ENCODE results near the gene DBNDD1.
"Not testable (repeated sequence)": the region's sequence is repeated elsewhere in the genome, so short reads cannot be mapped to it uniquely, and the experiment has no call there.

Gene DBNDD1

DNA sequence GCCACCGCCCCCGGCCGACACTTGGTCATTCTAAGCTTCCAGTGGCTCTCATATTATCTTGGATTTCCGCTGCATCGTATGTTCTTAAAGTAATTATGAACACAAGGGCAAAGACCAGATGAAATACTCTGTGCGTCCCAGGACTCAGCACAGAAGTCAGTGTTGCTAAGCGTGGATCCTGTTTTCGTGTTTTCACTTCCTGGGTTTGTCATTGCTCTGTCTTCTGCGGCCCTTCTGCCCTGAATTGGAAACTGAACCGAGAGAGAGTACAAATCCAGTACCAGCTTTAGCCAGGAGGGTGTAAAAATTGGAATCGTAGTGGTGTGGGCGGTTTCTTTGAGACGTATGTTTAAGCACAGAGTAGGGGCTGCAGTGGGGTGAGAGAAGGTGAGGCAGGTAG, 32.7 kb downstream of the DBNDD1 start:
- no peak for DNase-seq

DNA sequence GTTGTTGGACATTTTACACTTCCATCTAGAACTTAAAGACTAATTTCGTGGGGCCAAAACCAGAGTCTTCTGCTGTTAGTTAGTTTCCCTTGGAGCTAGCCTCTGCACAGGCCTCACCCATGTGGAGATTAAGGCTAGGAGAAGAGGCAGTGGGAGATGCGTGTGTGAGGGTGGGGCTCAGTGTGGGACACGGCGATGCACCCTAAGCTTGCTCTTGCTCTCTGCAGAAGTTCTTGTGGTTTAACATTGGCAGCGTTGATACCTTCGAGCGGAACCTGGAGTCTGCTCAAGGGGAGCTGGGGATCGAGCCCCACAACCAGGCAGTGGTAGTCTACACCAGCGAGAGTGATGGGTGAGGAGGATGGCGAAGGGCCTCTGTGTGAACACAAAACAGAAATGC, 34.0 kb downstream of the DBNDD1 start:
- no peak for DNase-seq

DNA sequence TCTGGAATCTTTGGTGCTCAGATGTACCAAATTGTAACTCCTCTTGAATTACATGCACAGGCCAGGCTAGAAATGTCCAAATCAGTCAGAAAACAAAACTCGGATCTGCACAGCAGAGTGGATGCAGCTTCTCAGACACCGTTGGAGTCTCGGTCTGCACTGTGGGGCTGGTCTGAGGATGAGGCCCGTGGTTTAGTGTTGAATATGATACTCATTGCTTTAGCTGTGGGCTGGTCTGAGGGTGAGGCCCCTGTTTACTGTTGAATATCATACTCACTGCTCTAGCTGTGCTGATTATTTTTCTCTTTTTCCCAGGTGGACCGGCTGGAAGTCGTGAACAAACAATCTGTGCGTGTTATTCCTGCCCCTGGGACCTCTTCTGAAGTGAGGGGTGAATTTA, 35.0 kb downstream of the DBNDD1 start:
- DNase-seq, result no peak

- DNase-seq, result no peak
Measured at GRCh38 chr16:89983536-89983935, 35.7 kb downstream of the DBNDD1 start.

GRCh38 chr16:89982318-89982717, 36.9 kb downstream of the DBNDD1 start:
- DNase-seq, result no peak

DNA sequence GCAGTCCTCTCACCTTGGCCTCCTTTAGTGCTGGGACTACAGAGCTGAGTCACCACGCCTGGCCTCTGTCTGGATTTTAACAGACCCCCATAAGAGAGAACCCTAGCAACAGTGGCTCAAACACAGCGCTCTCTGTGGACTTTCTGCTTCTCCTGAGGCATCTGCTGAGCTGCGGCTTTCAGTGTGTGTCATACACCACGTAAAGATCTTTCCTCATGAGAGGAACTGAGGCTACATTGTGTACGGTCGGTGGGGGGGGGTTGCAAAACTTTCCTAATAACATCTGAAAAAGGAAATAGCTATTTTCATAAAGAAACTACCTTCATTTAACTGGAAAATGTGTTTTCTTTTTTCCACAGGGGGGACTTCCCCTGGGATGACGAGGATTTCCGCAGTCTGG, 37.8 kb downstream of the DBNDD1 start:
- no peak for DNase-seq

DNA sequence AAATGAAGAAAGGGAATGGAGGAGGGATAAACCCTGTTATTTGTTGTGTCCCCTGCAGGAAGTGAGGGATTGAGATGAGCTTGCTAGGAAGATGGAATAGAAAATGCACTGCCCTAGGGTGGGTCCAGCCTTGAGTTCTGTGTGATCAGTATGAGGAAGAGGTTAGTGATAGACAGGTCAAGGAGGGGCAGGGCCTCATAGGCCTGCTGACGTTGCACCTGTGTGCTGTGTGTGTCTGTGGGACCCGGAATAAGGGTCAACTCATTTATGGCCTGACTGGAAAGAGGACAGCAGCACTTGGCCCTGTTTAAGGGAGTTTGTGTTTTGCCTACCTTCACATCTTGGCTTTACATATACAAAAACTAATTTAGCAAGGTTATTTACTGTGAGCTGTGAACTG, 44.4 kb downstream of the DBNDD1 start:
- no peak for DNase-seq

DNA sequence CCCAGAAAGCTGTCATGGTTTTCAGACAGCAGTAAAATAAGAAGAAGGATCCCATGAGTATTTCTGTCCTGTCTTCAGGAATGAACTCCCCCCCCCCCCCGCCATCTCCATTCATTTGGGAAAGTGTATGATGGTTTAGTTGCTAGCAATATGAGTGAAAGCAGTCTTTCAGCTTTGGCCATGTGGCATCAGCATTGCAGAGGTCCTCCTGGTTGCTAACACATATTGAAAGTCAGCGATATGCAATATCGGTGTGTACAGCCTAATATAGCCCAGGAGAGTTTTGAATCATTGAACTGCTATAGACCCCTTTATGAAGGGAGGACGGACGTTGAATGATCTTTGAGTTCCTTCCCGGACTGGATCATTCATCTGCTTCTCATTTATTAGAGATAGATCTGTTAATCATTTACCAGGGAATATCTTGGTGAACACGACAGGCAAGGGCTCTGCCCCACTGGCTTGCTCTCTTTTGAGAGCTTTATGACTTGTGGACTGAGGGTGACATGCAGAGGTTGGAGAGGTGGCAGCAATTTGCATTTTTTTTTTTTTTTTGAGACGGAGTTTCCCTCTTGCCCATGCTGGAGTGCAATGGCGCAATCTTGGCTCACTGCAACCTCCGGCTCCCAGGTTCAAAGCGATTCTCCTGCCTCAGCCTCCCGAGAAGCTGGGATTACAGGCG, 45.5 kb downstream of the DBNDD1 start:
- no peak for DNase-seq

DNA sequence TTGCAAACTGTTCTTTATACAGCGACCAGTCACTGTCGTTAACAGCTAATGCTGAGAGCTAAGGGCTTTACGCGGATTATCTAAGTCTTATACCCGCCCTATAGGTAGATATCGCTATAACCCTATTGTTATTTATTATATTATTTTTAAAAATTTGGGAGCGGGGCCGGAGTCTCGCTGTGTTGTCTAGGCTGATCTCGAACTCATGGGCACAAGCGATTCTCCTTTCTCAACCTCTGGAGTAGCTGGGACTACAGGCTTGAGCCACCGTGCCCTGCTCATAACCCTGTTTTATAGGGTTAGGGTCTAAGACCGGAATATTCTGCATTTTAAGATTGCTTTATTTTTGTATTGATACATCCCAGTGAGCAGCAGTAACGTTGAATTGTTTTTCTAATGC, 46.0 kb downstream of the DBNDD1 start:
- DNase-seq, result no peak

DNA sequence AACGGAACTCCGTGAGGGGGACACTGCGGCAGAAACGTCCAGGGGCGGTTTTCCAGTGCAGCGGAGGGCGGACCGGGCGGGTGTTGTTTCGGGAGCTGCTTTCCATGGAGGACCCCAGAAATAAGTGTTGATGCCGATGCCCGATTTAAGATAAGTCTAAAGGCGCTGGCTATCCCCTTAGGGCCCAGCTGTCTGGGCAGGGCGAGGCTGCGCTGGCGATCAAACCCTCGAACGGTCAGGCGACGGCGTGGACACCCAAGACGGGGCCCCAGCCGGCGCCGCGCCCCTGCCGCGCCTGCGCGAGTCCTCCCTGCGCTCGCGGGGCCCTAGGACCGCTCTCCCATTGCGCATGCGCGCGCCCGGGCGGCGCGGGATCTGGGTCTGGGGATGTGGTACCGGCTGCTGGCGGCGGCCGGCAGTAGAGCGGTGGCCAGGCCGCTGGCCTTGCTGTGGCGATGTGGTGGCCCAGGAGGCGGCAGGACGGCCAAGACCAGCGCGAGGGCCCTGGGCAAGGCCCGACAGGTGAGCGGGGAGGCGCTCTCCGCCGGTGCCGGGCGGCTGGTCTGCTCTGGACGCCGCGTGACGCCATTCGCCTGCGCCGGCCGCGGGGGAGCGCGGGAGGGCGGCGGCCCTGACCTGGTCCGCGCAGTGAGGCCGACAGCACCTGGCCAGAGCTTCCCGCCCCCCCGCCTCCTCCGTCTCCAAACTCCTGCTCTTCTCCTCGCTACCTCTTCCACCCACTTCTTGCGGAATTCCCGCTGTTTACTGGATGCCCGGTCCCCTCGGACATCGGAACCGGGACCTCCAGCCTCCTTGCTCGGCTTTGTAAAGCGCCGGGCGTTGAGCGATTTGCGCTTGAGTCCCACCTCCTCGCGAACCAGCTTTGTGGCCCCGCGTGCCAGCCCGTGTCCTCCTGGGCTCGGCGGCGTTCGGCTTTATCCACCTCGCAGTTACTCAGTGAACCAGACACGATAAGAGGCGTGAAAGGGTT, 46.7 kb downstream of the DBNDD1 start:
- DNase-seq, result peak; percentile 42

DNA sequence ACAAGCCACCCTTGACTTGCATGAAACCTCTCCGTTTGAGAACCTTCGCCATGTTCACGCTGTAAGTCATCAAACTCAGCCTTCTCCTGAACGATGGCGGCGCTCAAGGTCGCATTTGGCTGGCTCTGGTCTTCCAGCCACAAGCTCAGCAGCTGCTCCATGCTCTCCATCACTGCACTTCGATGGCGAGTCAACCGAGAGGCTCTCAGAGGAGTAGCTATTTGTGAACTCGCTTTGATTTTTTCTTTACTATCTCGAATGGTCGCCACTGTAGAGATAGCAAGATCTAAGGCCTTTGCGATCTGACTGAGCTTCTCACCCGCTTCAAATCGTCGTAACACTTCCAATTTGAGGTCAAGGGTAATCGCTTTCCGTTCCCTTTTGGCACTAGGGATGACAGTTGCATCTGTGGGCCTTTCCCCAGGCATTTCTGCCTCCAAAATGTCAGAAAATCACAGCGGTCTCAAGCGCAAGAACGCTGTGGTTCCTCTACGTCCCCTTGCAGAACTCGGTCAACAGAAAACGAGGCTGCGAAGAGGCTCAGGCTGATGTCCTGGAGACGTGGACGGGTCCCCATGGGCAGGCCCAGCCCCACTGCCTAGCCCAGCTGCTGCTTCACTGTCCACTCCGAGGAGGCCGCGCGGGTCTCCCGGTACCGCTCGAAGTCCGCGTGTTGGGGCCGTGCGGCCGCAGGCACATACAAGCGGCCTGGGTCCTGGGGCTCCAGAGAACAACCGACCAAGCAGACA, 47.6 kb downstream of the DBNDD1 start:
- DNase-seq, result no peak

DNA sequence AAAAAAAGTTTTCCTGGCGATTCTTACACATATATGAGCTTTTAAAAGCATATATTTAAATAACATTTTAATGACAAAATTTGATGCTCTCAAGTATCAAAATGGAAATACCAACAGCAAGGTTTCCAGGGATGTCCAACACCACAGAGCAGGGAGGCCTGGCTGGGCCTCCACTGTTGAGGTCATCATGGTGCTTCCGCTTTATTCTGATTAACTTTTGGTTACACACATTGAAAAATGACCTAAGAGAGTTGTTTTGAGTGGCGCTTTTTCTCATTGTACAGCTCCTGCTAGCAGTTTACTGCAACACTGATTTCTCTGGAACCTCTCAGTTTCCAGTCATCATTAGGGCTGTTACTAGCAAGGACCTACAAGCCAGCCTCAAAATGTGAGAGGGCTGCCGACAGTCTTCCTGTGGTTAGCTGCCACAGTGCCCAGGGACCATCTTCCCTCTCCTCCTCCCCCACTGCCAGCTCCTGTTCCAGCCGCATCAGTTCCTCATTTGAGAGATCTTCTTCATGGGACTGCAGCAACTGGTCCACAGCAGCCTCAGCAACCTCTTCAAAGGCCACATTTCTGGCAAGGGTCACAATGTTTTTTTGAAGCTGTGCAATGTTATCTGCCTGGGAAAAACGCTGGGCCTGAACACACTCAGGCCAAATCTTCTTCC, 49.4 kb downstream of the DBNDD1 start:
- no peak for DNase-seq

DNA sequence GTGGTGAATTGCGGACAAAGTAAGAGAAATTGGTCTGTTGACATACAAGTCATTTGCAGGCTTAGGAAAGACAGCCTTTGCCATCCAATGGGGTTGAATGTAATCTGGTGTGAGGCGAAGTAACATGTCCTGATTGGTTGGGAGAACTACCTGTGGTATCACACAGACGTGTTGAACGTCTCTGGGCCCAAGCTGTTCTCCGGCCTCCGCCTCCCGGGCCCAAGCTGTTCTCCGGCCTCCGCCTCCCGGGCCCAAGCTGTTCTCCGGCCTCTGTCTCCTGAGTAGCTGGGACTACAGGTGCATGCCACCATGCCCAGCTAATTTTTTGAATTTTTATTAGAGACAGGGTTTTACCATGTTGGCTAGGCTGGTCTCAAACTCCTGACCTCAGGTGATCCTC, 51.2 kb downstream of the DBNDD1 start:
- DNase-seq, result not testable (repeated sequence)

GRCh38 chr16:89967436-89967835, 51.8 kb downstream of the DBNDD1 start:
- not testable (repeated sequence) for DNase-seq

DNA sequence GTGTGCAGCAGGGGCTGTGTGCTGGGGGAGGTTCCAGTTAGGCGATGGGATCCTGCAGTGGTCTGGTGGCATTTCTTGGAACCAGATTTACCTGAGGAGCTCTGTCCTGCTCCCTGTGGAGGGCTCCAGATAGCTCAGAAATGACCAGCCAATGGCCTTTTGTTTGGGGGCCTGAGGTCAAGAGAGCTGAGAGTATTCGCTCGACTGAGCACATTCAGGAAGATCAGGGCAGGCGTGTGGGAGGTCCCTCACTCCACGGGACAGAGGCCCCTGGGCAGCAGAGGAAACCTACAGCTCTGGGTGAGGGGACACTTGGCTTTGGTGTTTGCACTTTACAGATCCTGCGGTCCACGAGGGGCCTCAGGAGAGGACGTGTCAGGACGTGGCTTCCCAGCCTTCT, 52.5 kb downstream of the DBNDD1 start:
- DNase-seq, result no peak

DNA sequence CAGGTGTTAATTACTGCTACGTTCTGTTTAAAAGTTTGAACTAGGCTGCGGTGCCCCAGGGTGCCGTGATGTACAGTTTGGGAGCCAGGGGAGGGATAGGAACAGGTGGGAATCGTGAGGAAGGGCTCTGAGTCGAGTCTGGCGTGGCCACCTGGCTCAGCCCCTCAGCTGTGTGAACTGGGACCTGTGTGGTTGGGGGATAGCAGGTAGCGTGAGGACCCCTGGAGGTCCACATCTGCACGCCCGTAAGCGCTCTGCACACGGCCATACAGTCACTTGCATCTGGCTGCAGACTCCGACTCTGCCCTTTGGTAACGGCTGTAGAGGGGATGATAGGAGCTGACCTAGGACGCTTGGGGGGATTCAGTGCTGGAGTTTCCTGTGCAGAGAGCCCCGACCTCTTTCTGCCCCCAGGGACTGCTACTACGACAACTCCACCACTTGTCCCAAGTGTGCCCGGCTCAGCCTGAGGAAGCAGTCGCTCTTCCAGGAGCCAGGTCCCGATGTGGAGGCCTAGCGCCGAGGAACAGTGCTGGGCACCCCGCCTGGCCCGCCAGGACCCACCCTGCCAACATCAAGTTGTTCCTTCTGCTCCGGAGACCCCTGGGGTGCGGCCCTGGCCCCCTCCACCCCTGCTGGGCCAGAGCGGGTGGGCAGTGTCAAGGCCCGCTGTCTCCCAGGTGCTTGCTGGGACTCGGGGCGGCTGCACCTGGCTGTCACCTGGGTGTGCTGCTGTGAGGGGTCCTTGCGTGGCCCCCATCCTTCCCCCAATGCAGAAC, 53.6 kb downstream of the DBNDD1 start:
- no peak for DNase-seq

- no peak for DNase-seq
Measured at GRCh38 chr16:89964201-89964600, 55.1 kb downstream of the DBNDD1 start.

- DNase-seq, result no peak
Measured at GRCh38 chr16:89962754-89963498, 56.3 kb downstream of the DBNDD1 start.

GRCh38 chr16:89961920-89962319, 57.3 kb downstream of the DBNDD1 start:
- no peak for DNase-seq

DNA sequence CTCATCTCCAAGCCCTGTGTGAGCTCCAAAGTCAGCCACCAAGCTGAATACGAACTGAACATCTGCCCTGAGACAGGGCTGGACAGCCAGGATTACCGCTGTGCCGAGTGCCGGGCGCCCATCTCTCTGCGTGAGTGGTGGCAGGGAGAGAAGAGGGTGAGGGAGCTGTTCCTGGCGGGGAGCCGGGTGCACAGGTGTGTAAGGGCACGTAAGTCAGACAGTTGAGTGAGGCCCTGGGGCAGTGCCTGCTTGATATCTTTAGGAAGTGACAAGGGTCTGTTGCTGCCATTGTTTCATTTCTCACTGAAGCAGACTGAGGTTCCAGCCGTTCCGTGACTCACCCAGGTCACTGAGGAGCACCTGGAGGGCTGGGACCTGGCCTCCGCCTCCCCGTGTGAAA, 58.3 kb downstream of the DBNDD1 start:
- DNase-seq, result no peak

DNA sequence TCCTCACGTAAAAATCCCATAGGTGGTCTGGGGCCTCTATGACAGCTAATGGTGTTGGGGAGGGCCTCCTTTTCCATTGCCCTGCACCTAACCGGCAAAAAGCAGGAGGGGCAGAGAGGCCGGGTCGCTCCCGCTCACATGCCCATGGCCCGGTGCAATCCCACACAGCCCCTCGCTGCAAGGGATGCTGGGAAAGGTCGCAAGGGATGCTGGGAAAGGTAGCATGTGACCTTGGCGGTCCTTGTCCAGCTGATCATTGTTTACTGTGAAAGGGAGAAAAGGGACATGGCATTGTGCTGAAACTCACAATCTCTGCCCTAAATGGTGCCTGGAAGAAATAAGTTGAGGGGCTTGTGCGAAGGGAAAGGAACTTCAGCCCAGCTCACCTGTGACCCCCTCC, 60.7 kb downstream of the DBNDD1 start:
- no peak for DNase-seq
